Transverse colon (tissue), 4 donors: ENCODE data around the gene RGCC. TPM values are rescaled to one million over a fixed set of nuclear protein-coding genes. Genes with fewer than 3 reads are reported as not detected.

ENCODE experiments used
- DNase-seq: peaks from one replicate; pipeline ENCODE4 v3.0.0-alpha.2; 2019
- H3K27ac ChIP-seq, 4 donors: fragments of 200-600 bp; sonication (generic); 2 replicates each; pipeline ENCODE4 v1.5.1; 2016 to 2018; ENCODE audit warnings: inconsistent platforms in 4 of 4
- H3K27me3 ChIP-seq: fragments of 200-600 bp; sonication (generic); 2 replicates; pipeline ENCODE4 v1.5.1; 2017; ENCODE audit warnings: inconsistent platforms
- H3K36me3 ChIP-seq, 4 donors: fragments of 200-600 bp; sonication (generic); 2 replicates each; pipeline ENCODE4 v1.5.1; 2017 to 2019; ENCODE audit warnings: inconsistent platforms in 4 of 4
- H3K4me1 ChIP-seq, 4 donors: fragments of 200-600 bp; sonication (generic); 2 replicates each; pipeline ENCODE4 v1.5.1; 2017 to 2020; ENCODE audit warnings: inconsistent platforms in 4 of 4
- H3K4me3 ChIP-seq, 4 donors: fragments of 200-600 bp; sonication (generic); 1 replicate in 1 of 4; 2 replicates in 3 of 4; pipeline versions ENCODE4 v1.5.1 to v1.6.1; 2017 to 2019; ENCODE audit warnings: inconsistent platforms in 4 of 4
- H3K9me3 ChIP-seq, 2 donors: fragments of 200-600 bp; sonication (generic); 2 replicates each; pipeline ENCODE4 v1.5.1; 2017 to 2019; ENCODE audit warnings: inconsistent platforms in 2 of 2
- EP300 ChIP-seq: sonication (generic); formaldehyde crosslinking; IDR thresholded peaks from one replicate; pipeline ENCODE4 v1.6.1; 2017; ENCODE audit warnings: antibody characterized with exemption, low read depth
- POLR2A ChIP-seq: fragments of 450-650 bp; IDR thresholded peaks from one replicate; pipeline ENCODE4 v1.6.1; 2016; ENCODE audit warnings: antibody characterized with exemption, mild to moderate bottlenecking, moderate library complexity
- POLR2AphosphoS5 ChIP-seq, 3 donors: sonication (generic); formaldehyde crosslinking; IDR thresholded peaks; one replicate each; pipeline ENCODE4 v1.6.1; 2016; ENCODE audit warnings: antibody characterized with exemption in 3 of 3
- WGBS, 2 donors: methylation state at CpG; one replicate each; pipeline ENCODE4 v1.1.5; 2018; ENCODE audit warnings: low coverage in 1 of 2; 5-methylcytosine and 5-hydroxymethylcytosine counted together
- in situ Hi-C, 4 donors: fragments of 200-750 bp; cut with MboI; loops; one replicate each; pipeline versions ENCODE4 v1.15.0 to v1.15.1; 2017; ENCODE audit warnings: low sequenced_read_pairs in 3 of 4, low pct_ligation_motif_present in 1 of 4, low pct_unique_long_range_greater_than_20kb in 1 of 4
- intact Hi-C: fragments of 100-400 bp; cut with DNase I; formaldehyde crosslinking; loops from one replicate; pipeline ENCODE4 v1.15.1; 2023; ENCODE audit warnings: low total_unique reads
- total RNA-seq, 4 donors: library from RNA; depleted of rRNA; stranded (reverse); fragments of >200 nt; gene quantifications; one replicate each; pipeline ENCODE4 v1.1.0, GENCODE V29; 2016
- TF ChIP-seq, protein P1 (sequence below), 5 experiments: fragments of 200-600 bp in 3 of 5; fragments of 450-650 bp in 2 of 5; sonication (generic) in 3 of 5; IDR thresholded peaks; 1 replicate in 2 of 5; 2 replicates in 3 of 5; pipeline ENCODE4 v1.5.1; 2016 to 2017; ENCODE audit warnings: antibody characterized with exemption in 5 of 5, inconsistent platforms in 3 of 5, mild to moderate bottlenecking in 2 of 5, moderate library complexity in 1 of 5

Gene RGCC
- total RNA-seq, 4 donors from 2014 or later = 5.6 to 54.1 (median 35.6) TPM

DNA sequence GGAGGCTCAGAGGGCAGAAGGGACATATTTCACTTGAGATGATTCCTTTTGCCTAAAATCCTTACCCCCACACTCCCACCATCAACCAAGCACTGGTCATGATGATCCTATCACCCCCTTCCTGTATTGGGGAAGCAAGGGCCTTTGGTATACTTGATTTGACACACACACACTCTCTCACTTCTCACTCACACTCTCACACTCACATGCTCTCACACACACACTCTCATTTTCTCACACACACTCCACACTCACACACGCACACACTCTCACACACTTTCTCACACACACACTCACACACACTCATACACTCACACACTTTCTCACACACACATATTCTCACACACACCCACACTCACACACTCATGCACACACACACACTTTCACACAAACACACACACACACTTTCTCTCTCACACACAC, 8.6 kb downstream of the RGCC start:
- 100% methylated on average over 1 of the region's 1 CpG for WGBS, 2 donors
- H3K4me1 ChIP-seq = peaks cover 0 to 24% (median 4%) of the 10 kb centered on the region in 4 donors
- DNase-seq = no peak
- H3K9me3 ChIP-seq = no peaks in the 10 kb centered on the region
- intact Hi-C loops = no loop called here
- H3K4me3 ChIP-seq = no peak overlapping the region
- peak overlapping the region; percentile 34 to 57 (median 52) for H3K27ac ChIP-seq
- in situ Hi-C loops = no loop called here
- no peak for TF ChIP-seq POLR2AphosphoS5 (IDR thresholded peaks at IDR 0.05)
- TF ChIP-seq, protein P1, sequence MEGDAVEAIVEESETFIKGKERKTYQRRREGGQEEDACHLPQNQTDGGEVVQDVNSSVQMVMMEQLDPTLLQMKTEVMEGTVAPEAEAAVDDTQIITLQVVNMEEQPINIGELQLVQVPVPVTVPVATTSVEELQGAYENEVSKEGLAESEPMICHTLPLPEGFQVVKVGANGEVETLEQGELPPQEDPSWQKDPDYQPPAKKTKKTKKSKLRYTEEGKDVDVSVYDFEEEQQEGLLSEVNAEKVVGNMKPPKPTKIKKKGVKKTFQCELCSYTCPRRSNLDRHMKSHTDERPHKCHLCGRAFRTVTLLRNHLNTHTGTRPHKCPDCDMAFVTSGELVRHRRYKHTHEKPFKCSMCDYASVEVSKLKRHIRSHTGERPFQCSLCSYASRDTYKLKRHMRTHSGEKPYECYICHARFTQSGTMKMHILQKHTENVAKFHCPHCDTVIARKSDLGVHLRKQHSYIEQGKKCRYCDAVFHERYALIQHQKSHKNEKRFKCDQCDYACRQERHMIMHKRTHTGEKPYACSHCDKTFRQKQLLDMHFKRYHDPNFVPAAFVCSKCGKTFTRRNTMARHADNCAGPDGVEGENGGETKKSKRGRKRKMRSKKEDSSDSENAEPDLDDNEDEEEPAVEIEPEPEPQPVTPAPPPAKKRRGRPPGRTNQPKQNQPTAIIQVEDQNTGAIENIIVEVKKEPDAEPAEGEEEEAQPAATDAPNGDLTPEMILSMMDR (IDR thresholded peaks at IDR 0.05) = no peak
- no peak for TF ChIP-seq POLR2A
- no peak for TF ChIP-seq EP300
- no peaks in the 10 kb centered on the region for H3K36me3 ChIP-seq
- H3K27me3 ChIP-seq = no peaks in the 10 kb centered on the region

DNA sequence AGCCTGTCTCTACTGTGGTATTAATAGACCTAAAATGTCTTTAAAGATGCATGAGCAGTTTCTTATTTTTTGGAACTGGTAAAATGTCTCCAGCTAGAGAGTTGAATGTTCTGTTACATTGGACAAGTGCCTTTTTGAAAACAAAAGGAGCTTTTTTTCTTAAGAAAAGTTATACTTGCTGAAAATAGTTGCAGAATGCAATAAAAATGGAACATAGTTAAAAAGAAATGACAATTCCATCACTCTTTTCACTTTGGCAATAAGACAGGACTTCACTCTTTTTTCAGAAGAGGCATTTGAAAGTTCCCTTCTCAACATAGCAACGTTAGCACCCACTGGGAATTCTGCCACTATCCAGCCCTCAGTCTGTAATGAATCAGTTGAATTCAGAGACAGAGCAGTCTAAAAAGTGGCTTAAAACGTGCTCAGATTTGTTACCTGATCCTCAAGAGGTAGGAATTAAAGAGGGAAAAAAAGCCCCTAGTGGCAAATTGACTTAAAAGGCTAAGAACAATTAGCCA, 10.1 kb downstream of the RGCC start:
- TF ChIP-seq EP300 (no peak), POLR2A (no peak), POLR2AphosphoS5 (IDR thresholded peaks at IDR 0.05) (no peak)
- TF ChIP-seq, protein P1 (IDR thresholded peaks at IDR 0.05) = no peak
- Histone ChIP-seq H3K9me3 (no peaks in the 10 kb centered on the region), H3K36me3 (no peaks in the 10 kb centered on the region), H3K4me1 (peaks cover 0 to 24% (median 4%) of the 10 kb centered on the region in 4 donors), H3K27me3 (no peaks in the 10 kb centered on the region), H3K27ac (no peak overlapping the region), H3K4me3 (no peak overlapping the region)
- DNase-seq = no peak
- in situ Hi-C loops = no loop called here
- intact Hi-C loops = no loop called here
- 73% methylated on average over 2 of the region's 2 CpGs for WGBS, 2 donors

DNA sequence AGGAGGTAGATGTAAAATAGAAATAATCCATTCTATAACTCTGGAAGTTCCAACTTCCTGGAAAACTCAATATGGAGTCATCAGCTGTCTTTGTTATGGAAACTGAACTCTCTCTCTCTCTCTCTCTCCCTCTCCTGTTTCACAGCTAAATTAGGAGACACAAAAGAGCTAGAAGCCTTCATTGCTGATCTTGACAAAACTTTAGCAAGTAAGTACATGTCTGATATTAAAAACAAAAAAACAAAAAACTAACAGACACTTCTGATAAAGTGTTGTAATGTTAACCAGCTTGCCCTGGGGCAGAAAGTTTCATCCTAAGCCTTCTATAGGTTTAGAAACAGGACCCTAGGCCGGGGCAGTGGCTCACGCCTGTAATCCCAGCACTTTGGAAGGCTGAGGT, 11.3 kb downstream of the RGCC start:
- no peak overlapping the region for H3K4me3 ChIP-seq
- H3K9me3 ChIP-seq = no peaks in the 10 kb centered on the region
- no peaks in the 10 kb centered on the region for H3K36me3 ChIP-seq
- TF ChIP-seq, protein P1 (IDR thresholded peaks at IDR 0.05) = no peak
- no peak for TF ChIP-seq POLR2A
- no peak for TF ChIP-seq POLR2AphosphoS5 (IDR thresholded peaks at IDR 0.05)
- TF ChIP-seq EP300 = no peak
- DNase-seq = no peak
- 93% methylated on average over 2 of the region's 2 CpGs; no CpG with 5 or more reads in 1 of the 2 donors for WGBS, 2 donors
- peaks cover 0 to 22% (median 4%) of the 10 kb centered on the region in 4 donors for H3K4me1 ChIP-seq
- intact Hi-C loops (no loop called here), in situ Hi-C loops (no loop called here)
- H3K27me3 ChIP-seq = no peaks in the 10 kb centered on the region
- no peak overlapping the region for H3K27ac ChIP-seq

DNA sequence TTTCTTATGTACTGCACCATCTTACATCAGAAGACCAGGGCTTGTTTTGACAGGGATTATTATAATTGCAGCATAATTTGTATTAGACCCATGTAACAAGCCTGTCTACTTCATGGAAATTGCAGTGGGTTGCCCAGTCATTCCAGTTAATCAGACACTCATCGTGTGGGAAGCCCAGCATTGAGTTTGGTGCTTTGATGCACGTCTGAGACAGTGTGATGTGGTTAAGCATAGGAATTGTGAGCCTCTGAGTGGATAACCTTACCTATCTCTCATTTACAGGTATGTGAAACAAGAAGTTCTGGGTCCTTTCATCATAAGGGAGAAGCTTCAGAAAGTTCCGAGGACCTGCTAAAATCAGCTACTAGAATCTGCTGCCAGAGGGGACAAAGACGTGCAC, 12.8 kb downstream of the RGCC start:
- Histone ChIP-seq H3K9me3 (peaks cover 0 to 5% of the 10 kb centered on the region in 2 donors), H3K27ac (no peak overlapping the region), H3K4me3 (no peak overlapping the region), H3K4me1 (peaks cover 0 to 8% (median 0%) of the 10 kb centered on the region in 4 donors), H3K36me3 (no peaks in the 10 kb centered on the region), H3K27me3 (no peaks in the 10 kb centered on the region)
- intact Hi-C loops (loop anchor here (2.0 kb wide), 1 partner anchor 25 kb away; no protein-coding TSS in a partner anchor), in situ Hi-C loops (no loop called here)
- WGBS, 2 donors = 84 to 100% methylated on average over 1 to 4 of the region's 4 CpGs
- no peak for TF ChIP-seq EP300
- no peak for TF ChIP-seq POLR2A
- TF ChIP-seq POLR2AphosphoS5 (IDR thresholded peaks at IDR 0.05) = no peak
- TF ChIP-seq, protein P1 (IDR thresholded peaks at IDR 0.05) = no peak
- DNase-seq = no peak
